Gastroesophageal sphincter (tissue), 4 donors: ENCODE measurements around the gene RTN4R. TPM values are rescaled to one million over a fixed set of nuclear protein-coding genes. Genes with fewer than 3 reads are reported as not detected.

Source experiments
- ATAC-seq: fragments of 150-250 bp; one replicate; pipeline ENCODE4 v1.9.1; 2016; ENCODE audit warnings: mild to moderate bottlenecking, moderate library complexity
- H3K27ac ChIP-seq, 4 donors: fragments of 200-600 bp; sonication (generic) in 3 of 4; 1 replicate in 3 of 4; 2 replicates in 1 of 4; pipeline ENCODE4 v1.5.1; 2016 to 2019
- H3K27me3 ChIP-seq: fragments of 200-600 bp; sonication (generic); one replicate; pipeline ENCODE4 v1.5.1; 2019
- H3K36me3 ChIP-seq, 2 donors: fragments of 200-600 bp; sonication (generic); one replicate each; pipeline ENCODE4 v1.5.1; 2019; ENCODE audit warnings: control low read depth in 1 of 2
- H3K4me1 ChIP-seq, 3 donors: fragments of 200-600 bp; sonication (generic); 1 replicate in 2 of 3; 2 replicates in 1 of 3; pipeline ENCODE4 v1.5.1; 2016 to 2019; ENCODE audit warnings: control low read depth in 2 of 3
- H3K4me3 ChIP-seq, 2 donors: fragments of 200-600 bp; sonication (generic); one replicate each; pipeline ENCODE4 v1.5.1; 2019; ENCODE audit warnings: mild to moderate bottlenecking in 1 of 2, moderate library complexity in 1 of 2
- H3K9me3 ChIP-seq, 3 donors: fragments of 200-600 bp; sonication (generic); one replicate each; pipeline ENCODE4 v1.5.1; 2017 to 2019; ENCODE audit warnings: control low read depth in 2 of 3
- CTCF ChIP-seq, 4 experiments: fragments of 200-600 bp in 2 of 4; fragments of 450-650 bp in 2 of 4; sonication (generic) in 1 of 4; IDR thresholded peaks; one replicate each; pipeline ENCODE4 v1.5.1; 2017 to 2019; ENCODE audit warnings: antibody characterized with exemption in 4 of 4, mild to moderate bottlenecking in 2 of 4, moderate library complexity in 2 of 4
- EP300 ChIP-seq: sonication (generic); formaldehyde crosslinking; IDR thresholded peaks from one replicate; pipeline ENCODE4 v1.6.1; 2017; ENCODE audit warnings: antibody characterized with exemption, mild to moderate bottlenecking
- POLR2A ChIP-seq, 2 donors: fragments of 450-650 bp; IDR thresholded peaks; one replicate each; pipeline ENCODE4 v1.6.1; 2017; ENCODE audit warnings: antibody characterized with exemption in 2 of 2, mild to moderate bottlenecking in 2 of 2, moderate library complexity in 1 of 2
- POLR2AphosphoS5 ChIP-seq: sonication (generic); formaldehyde crosslinking; IDR thresholded peaks from one replicate; pipeline ENCODE4 v1.6.1; 2017; ENCODE audit warnings: antibody characterized with exemption
- WGBS, 2 donors: methylation state at CpG; one replicate each; pipeline ENCODE4 v1.1.5; 2018; ENCODE audit warnings: low coverage in 1 of 2; 5-methylcytosine and 5-hydroxymethylcytosine counted together
- total RNA-seq, 4 donors: library from RNA; depleted of rRNA; stranded (reverse); fragments of >200 nt; gene quantifications; one replicate each; pipeline ENCODE4 v1.1.0, GENCODE V29; 2016

The RTN4R gene
- total RNA-seq, 4 donors from 2014 or later = 1.3 to 2.4 TPM; not detected in 2

GRCh38 chr22:20243537-20244249 lies 24.4 kb downstream of the RTN4R start:
- Histone ChIP-seq H3K9me3 (no peaks in the 10 kb centered on the region), H3K36me3 (no peaks in the 10 kb centered on the region), H3K27ac (no peak overlapping the region), H3K27me3 (peaks cover 5% of the 10 kb centered on the region), H3K4me3 (peak overlapping the region in 1 of 2 donors; percentile 22), H3K4me1 (peaks cover 0 to 47% (median 24%) of the 10 kb centered on the region in 3 donors)
- TF ChIP-seq POLR2AphosphoS5 = no peak
- TF ChIP-seq EP300 = no peak
- TF ChIP-seq CTCF (IDR thresholded peaks at IDR 0.05) = no peak
- no peak for TF ChIP-seq POLR2A (IDR thresholded peaks at IDR 0.05)
- 15 to 53% methylated on average over 6 to 8 of the region's 16 CpGs for WGBS, 2 donors
- peak; percentile 54 for ATAC-seq

GRCh38 chr22:20243176-20243536 lies 25.0 kb downstream of the RTN4R start:
- H3K27ac ChIP-seq = no peak overlapping the region
- TF ChIP-seq EP300 (no peak), POLR2A (IDR thresholded peaks at IDR 0.05) (no peak), POLR2AphosphoS5 (no peak), CTCF (IDR thresholded peaks at IDR 0.05) (no peak)
- peaks cover 9% of the 10 kb centered on the region for H3K27me3 ChIP-seq
- 60% methylated on average over 2 of the region's 6 CpGs; no CpG with 5 or more reads in 1 of the 2 donors for WGBS, 2 donors
- H3K4me3 ChIP-seq = peak overlapping the region in 1 of 2 donors; percentile 22
- no peaks in the 10 kb centered on the region for H3K9me3 ChIP-seq
- no peak for ATAC-seq
- no peaks in the 10 kb centered on the region for H3K36me3 ChIP-seq
- peaks cover 0 to 48% (median 24%) of the 10 kb centered on the region in 3 donors for H3K4me1 ChIP-seq

- no peaks in the 10 kb centered on the region for H3K9me3 ChIP-seq
- no peaks in the 10 kb centered on the region for H3K36me3 ChIP-seq
- H3K27me3 ChIP-seq = peaks cover 9% of the 10 kb centered on the region
- H3K27ac ChIP-seq = no peak overlapping the region
- no peak for TF ChIP-seq POLR2A (IDR thresholded peaks at IDR 0.05)
- no peak for TF ChIP-seq CTCF (IDR thresholded peaks at IDR 0.05)
- no peak for TF ChIP-seq EP300
- no peak for TF ChIP-seq POLR2AphosphoS5
- 88 to 98% methylated on average over 8 to 14 of the region's 42 CpGs for WGBS, 2 donors
- peaks cover 0 to 48% (median 24%) of the 10 kb centered on the region in 3 donors for H3K4me1 ChIP-seq
- ATAC-seq = no peak
- H3K4me3 ChIP-seq = no peak overlapping the region
Measured at GRCh38 chr22:20242393-20243175, 25.5 kb downstream of the RTN4R start.

- H3K27ac ChIP-seq = no peak overlapping the region
- H3K4me3 ChIP-seq = no peak overlapping the region
Measured at GRCh38 chr22:20241579-20242392, 26.3 kb downstream of the RTN4R start.

More at GRCh38 chr22:20241579-20242392, 26.3 kb downstream of the RTN4R start:
- WGBS, 2 donors = no CpG with 5 or more reads among the region's 51 CpGs
- peaks cover 0 to 48% (median 24%) of the 10 kb centered on the region in 3 donors for H3K4me1 ChIP-seq
- no peak for TF ChIP-seq POLR2A (IDR thresholded peaks at IDR 0.05)
- TF ChIP-seq CTCF (IDR thresholded peaks at IDR 0.05) = no peak
- no peak for TF ChIP-seq EP300
- no peak for TF ChIP-seq POLR2AphosphoS5
- H3K36me3 ChIP-seq = no peaks in the 10 kb centered on the region
- peaks cover 9% of the 10 kb centered on the region for H3K27me3 ChIP-seq
- ATAC-seq = no peak
- no peaks in the 10 kb centered on the region for H3K9me3 ChIP-seq
